GM18498 (cell line): ENCODE measurements around the gene PTGS2.
"Not testable (repeated sequence)": the region's sequence is repeated elsewhere in the genome, so short reads cannot be mapped to it uniquely, and the experiment has no call there.

Source experiments
- ATAC-seq: cut with Tn5 transposase; IDR thresholded peaks from one replicate; pipeline ENCODE4 v1.9.1; 2021; ENCODE audit warnings: mild to moderate bottlenecking, moderate library complexity; ENCODE audit not compliant: unreplicated experiment

The PTGS2 gene

GRCh38 chr1:186670297-186671135 lies 9.7 kb downstream of the PTGS2 start:
- no peak for ATAC-seq

GRCh38 chr1:186669784-186670183 lies 10.4 kb downstream of the PTGS2 start:
- ATAC-seq, result not testable (repeated sequence)

GRCh38 chr1:186664217-186664616 lies 16.0 kb downstream of the PTGS2 start:
- ATAC-seq, result not testable (repeated sequence)

- ATAC-seq, result no peak
Observed at GRCh38 chr1:186662752-186663151, 17.5 kb downstream of the PTGS2 start.

GRCh38 chr1:186659890-186660341 lies 20.3 kb downstream of the PTGS2 start:
- no peak for ATAC-seq

GRCh38 chr1:186658999-186659398 lies 21.2 kb downstream of the PTGS2 start:
- ATAC-seq, result no peak

GRCh38 chr1:186657481-186657880 lies 22.7 kb downstream of the PTGS2 start:
- no peak for ATAC-seq

GRCh38 chr1:186655876-186656275 lies 24.3 kb downstream of the PTGS2 start:
- no peak for ATAC-seq

GRCh38 chr1:186654741-186655140 lies 25.5 kb downstream of the PTGS2 start:
- ATAC-seq, result no peak

- no peak for ATAC-seq
Observed at GRCh38 chr1:186653312-186653711, 26.9 kb downstream of the PTGS2 start.

GRCh38 chr1:186648613-186649012 lies 31.6 kb downstream of the PTGS2 start:
- no peak for ATAC-seq

GRCh38 chr1:186647985-186648384 lies 32.2 kb downstream of the PTGS2 start:
- ATAC-seq, result not testable (repeated sequence)

- no peak for ATAC-seq
Observed at GRCh38 chr1:186643614-186644013, 36.6 kb downstream of the PTGS2 start.

- ATAC-seq, result not testable (repeated sequence)
Observed at GRCh38 chr1:186637567-186637966, 42.7 kb downstream of the PTGS2 start.

GRCh38 chr1:186636786-186637185 lies 43.4 kb downstream of the PTGS2 start:
- no peak for ATAC-seq

- no peak for ATAC-seq
Observed at GRCh38 chr1:186634511-186634910, 45.7 kb downstream of the PTGS2 start.

GRCh38 chr1:186633116-186633515 lies 47.1 kb downstream of the PTGS2 start:
- no peak for ATAC-seq

- no peak for ATAC-seq
Observed at GRCh38 chr1:186629341-186629740, 50.9 kb downstream of the PTGS2 start.

GRCh38 chr1:186628910-186629309 lies 51.3 kb downstream of the PTGS2 start:
- ATAC-seq, result no peak

- no peak for ATAC-seq
Observed at GRCh38 chr1:186627019-186627418, 53.2 kb downstream of the PTGS2 start.

- peak; percentile 54 for ATAC-seq
Observed at GRCh38 chr1:186626356-186626932, 53.8 kb downstream of the PTGS2 start.

- no peak for ATAC-seq
Observed at GRCh38 chr1:186623551-186623950, 56.7 kb downstream of the PTGS2 start.
